Middle frontal gyrus (tissue), 1 donor: ENCODE data around the gene SUPT20HL1.
"Not testable (repeated sequence)": the region's sequence is repeated elsewhere in the genome, so short reads cannot be mapped to it uniquely, and the experiment has no call there.

Experiments
- DNase-seq: peaks from one replicate; pipeline ENCODE4 v3.0.0-alpha.2; 2015; ENCODE audit warnings: low spot score; ENCODE audit errors: extremely low spot score

The SUPT20HL1 gene

GRCh38 chrX:24363432-24364181 lies 3.2 kb downstream of the SUPT20HL1 start:
- DNase-seq: not testable (repeated sequence)

- DNase-seq: no peak
These were observed 3.9 kb downstream of the SUPT20HL1 start for GRCh38 chrX:24364326-24364725.

GRCh38 chrX:24364851-24365538 lies 4.6 kb downstream of the SUPT20HL1 start:
- DNase-seq: no peak

GRCh38 chrX:24366762-24367400 lies 6.4 kb downstream of the SUPT20HL1 start:
- not testable (repeated sequence) for DNase-seq

- no peak for DNase-seq
These were observed 9.4 kb downstream of the SUPT20HL1 start for GRCh38 chrX:24369816-24370215.

GRCh38 chrX:24371391-24371972 lies 11.0 kb downstream of the SUPT20HL1 start:
- DNase-seq: peak; percentile 3

GRCh38 chrX:24372021-24372763 lies 11.8 kb downstream of the SUPT20HL1 start:
- no peak for DNase-seq

GRCh38 chrX:24375600-24376131 lies 15.2 kb downstream of the SUPT20HL1 start:
- DNase-seq: no peak

- DNase-seq: no peak
These were observed 16.0 kb downstream of the SUPT20HL1 start for GRCh38 chrX:24376403-24376802.

- no peak for DNase-seq
These were observed 16.8 kb downstream of the SUPT20HL1 start for GRCh38 chrX:24377195-24377594.

- no peak for DNase-seq
These were observed 17.6 kb downstream of the SUPT20HL1 start for GRCh38 chrX:24377911-24378468.

GRCh38 chrX:24378706-24379105 lies 18.3 kb downstream of the SUPT20HL1 start:
- DNase-seq: no peak

- DNase-seq: no peak
These were observed 20.1 kb downstream of the SUPT20HL1 start for GRCh38 chrX:24380262-24381187.

GRCh38 chrX:24382315-24382714 lies 21.9 kb downstream of the SUPT20HL1 start:
- not testable (repeated sequence) for DNase-seq

- DNase-seq: no peak
These were observed 27.3 kb downstream of the SUPT20HL1 start for GRCh38 chrX:24387724-24388123.

- no peak for DNase-seq
These were observed 30.9 kb downstream of the SUPT20HL1 start for GRCh38 chrX:24391389-24391788.

- no peak for DNase-seq
These were observed 31.4 kb downstream of the SUPT20HL1 start for GRCh38 chrX:24391843-24392242.

- DNase-seq: no peak
These were observed 32.3 kb downstream of the SUPT20HL1 start for GRCh38 chrX:24392709-24393108.

- DNase-seq: peak; percentile 37
These were observed 35.3 kb downstream of the SUPT20HL1 start for GRCh38 chrX:24395775-24396174.
